Non-pigmented ciliary epithelial cell (primary cell): Measurements from ENCODE around the gene SIRPB1.
"Not testable (repeated sequence)": the region's sequence is repeated elsewhere in the genome, so short reads cannot be mapped to it uniquely, and the experiment has no call there.

ENCODE experiments used
- DNase-seq: peaks from one replicate; pipeline ENCODE4 v3.0.0-alpha.2; 2010; ENCODE audit warnings: low read depth

SIRPB1 gene

GRCh38 chr20:1588533-1589460 lies 31.0 kb downstream of the SIRPB1 start:
- DNase-seq = no peak

DNA sequence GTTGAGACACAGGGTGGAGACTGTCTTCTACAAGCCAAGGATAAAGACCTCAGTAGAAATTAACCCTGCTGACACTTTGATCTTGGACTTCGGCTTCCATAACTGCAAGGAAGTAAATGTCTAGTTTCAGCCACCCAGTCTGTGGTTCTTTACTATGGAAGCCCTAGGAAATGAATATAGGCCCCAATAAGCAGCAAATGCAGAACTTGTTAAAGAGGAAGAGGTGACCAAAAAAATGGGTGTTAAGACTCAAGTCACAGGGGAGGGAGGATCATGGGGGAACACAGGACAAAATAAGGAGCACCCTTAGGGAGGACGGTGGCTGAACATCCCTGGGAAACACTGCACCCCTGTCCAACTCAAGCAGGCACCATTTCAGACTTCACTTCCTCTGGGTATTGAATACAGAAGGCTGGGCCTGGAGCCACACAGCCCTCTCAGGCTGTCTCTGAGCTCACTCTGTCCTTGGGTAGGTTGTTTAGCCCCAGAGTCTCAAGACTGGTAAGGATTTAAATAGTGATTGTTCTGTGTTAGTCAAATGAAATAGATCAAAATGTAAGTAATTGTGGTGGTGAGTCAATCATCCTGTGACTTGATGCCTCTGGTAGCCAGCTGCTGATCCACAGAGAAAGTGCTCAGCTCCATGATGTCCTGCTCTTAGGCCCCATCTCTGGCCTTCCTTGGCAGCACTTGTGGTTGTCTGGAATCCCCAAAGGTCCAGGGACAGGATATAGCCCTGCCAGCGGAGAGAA lies 31.9 kb downstream of the SIRPB1 start:
- DNase-seq = no peak

DNA sequence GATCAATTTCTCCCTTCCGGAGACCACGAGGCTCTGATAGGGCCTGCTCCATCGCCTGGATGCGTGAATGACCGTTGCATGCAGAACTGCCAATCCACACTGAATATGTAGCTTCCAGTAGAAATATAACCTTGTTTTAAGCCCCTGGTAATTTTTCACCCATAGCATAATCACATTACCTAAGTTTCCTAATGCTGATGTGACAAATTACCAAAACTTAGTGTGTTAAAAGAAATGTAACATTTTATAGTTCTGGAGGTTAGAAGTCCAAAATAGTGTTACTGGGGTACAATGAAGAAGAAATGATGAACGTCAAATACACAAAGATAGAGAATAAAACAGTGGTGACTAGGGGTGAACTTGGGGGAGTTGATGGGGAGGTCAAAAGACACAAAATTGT lies 40.3 kb downstream of the SIRPB1 start:
- DNase-seq = no peak

GRCh38 chr20:1577906-1578305 lies 41.9 kb downstream of the SIRPB1 start:
- no peak for DNase-seq

- DNase-seq = not testable (repeated sequence)
Measured at GRCh38 chr20:1577313-1577712, 42.5 kb downstream of the SIRPB1 start.

DNA sequence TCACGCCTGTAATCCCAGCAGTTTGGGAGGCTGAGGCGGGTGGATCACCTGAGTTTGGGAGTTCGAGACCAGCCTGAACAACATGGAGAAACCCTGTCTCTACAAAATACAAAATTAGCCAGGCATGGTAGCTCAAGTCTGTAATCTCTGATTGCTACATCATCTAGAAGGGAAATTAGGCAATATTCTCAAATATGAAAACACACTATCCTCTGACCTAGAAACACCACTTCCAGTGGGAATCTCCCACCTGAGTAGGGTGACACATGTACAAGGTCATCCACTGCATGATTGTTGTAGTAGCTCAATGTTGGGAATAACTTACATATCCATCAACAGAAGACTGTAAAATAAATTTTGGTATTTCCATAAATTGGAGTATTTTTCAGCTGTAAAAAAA lies 43.2 kb downstream of the SIRPB1 start:
- DNase-seq = no peak

DNA sequence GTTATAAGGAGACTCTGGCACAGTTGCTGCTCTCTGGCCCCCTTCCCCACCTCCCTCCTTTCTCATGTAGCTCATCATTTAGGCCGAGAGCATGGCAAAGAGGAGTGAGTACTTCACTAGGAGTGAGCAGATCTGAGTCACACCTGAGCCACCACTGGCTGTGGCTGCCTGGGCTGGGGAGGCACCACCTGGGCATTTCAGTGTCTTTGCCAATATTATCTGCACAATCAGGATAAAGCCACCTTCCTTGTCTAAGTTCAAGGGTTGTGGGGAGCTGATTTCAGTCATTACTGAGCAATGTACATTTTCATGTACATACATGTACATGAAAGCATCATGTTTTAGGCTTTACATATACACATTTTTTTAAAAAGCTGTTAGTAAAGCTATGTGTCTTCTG lies 43.8 kb downstream of the SIRPB1 start:
- not testable (repeated sequence) for DNase-seq

DNA sequence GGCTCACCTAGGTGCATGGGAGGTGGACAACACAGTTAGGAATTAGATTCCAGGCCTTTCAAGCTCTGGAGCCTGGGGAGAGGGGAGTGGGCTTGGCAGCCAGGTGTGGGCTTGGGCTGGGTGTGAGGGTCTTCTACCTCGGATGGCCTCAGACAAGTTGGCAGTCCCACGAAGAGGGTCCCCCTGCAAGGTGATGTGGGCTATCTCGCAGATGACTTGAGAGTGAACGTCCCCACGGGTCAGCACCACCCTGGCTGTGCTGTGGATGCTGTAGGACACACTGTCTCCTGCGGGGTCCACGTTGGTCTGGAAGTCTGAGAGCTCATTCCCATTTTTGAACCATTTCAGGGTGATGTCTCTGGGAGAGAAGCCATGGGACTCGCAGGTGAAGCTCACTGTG lies 48.2 kb downstream of the SIRPB1 start:
- not testable (repeated sequence) for DNase-seq
